MCF 10A (cell line): ENCODE data around the gene TDRD7. TPM values are rescaled to one million over a fixed set of nuclear protein-coding genes. Genes with fewer than 3 reads are reported as not detected.
A peak's percentile ranks its signal among the peaks of the same experiment; 100 is the strongest.

Experiments
- BruUV-seq: library from RNA; stranded (reverse); fragments of 400-500 nt; replicated peaks from 2 replicates; lab custom pipeline; 2021; lab: Mats Ljungman, UMichigan
- CTCF ChIA-PET: fragments of 300-600 bp; sonication (Branson Sonifier 250); formaldehyde crosslinking; extraction: SDS; loops from one replicate; lab custom pipeline; 2021; ENCODE audit warnings: antibody characterized with exemption, inconsistent platforms; lab: Yijun Ruan, JAX
- POLR2A ChIA-PET: fragments of 300-600, 350-650 bp; sonication (Branson Sonifier 250); formaldehyde crosslinking; extraction: SDS; loops from one replicate; lab custom pipeline; 2020; ENCODE audit warnings: antibody characterized with exemption, inconsistent platforms; lab: Yijun Ruan, JAX
- DNase-seq: peaks from one replicate; pipeline ENCODE4 v3.0.0-alpha.2; 2018; ENCODE audit not compliant: unreplicated experiment
- H3K27ac Mint-ChIP-seq: one replicate; pipeline ENCODE4 v1.8.0; 2022; ENCODE audit warnings: mild to moderate bottlenecking, low read depth, mixed read lengths; ENCODE audit not compliant: unreplicated experiment
- H3K27me3 Mint-ChIP-seq: one replicate; pipeline ENCODE4 v1.8.0; 2022; ENCODE audit warnings: mixed read lengths; ENCODE audit not compliant: insufficient read depth, unreplicated experiment
- H3K36me3 Mint-ChIP-seq: one replicate; pipeline ENCODE4 v1.8.0; 2022; ENCODE audit warnings: mild to moderate bottlenecking, moderate library complexity, mixed read lengths; ENCODE audit not compliant: insufficient read depth, unreplicated experiment
- H3K4me1 Mint-ChIP-seq: one replicate; pipeline ENCODE4 v1.8.0; 2022; ENCODE audit warnings: mixed read lengths; ENCODE audit not compliant: insufficient read depth, unreplicated experiment
- H3K4me3 Mint-ChIP-seq: one replicate; pipeline ENCODE4 v1.8.0; 2022; ENCODE audit warnings: mild to moderate bottlenecking, moderate library complexity, mixed read lengths; ENCODE audit not compliant: unreplicated experiment
- H3K9me3 Mint-ChIP-seq: one replicate; pipeline ENCODE4 v1.8.0; 2022; ENCODE audit warnings: mixed read lengths; ENCODE audit not compliant: unreplicated experiment
- CTCF ChIP-seq: fragments of 200-600 bp; IDR thresholded peaks from one replicate; pipeline ENCODE4 v1.8.0; 2022; ENCODE audit warnings: antibody characterized with exemption, mild to moderate bottlenecking; ENCODE audit not compliant: unreplicated experiment
- intact Hi-C: fragments of 100-400 bp; cut with micrococcal nuclease; formaldehyde crosslinking; loops from 2 replicates; pipeline ENCODE4 v1.14.1; 2022
- total RNA-seq: library from RNA; stranded (reverse); gene quantifications from 2 replicates; pipeline ENCODE4 v1.2.3, GENCODE V29; 2022

The TDRD7 gene
- total RNA-seq, 1 experiment from 2014 or later, result 7.1 TPM

DNA sequence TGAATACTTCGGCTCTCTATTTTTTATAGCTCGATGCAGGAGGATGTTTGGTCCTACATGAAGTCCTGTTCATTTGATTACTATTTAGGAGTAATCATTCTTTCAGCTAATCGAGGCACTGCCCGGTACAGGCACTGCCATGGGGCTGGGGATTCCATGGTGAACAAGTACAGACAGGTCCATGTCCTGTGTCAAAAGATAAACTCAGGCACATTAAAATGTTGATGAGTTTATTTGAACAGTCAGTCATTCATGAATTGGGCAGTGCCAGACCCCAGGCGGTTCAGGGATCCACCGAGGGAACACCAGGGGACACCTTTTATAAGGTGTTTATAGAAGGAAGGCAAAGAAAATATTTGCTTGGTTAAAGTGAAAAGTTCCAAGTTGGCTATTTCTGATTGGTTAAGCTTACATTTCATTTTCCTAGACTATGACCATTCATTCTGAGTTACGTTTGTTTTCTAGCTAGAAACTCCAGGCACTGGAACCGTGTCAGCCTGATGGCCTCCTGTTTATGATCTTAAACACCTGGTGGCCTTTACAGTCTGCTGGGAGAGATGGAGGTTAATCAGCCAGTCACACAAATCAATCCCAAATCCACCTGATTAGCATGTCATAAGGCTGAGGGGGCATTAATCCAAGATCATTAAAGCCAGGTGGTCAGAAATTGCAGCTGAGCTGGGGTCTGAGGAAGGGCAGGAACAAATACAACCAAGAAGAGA lies 47.0 kb upstream of the TDRD7 start:
- TF ChIP-seq CTCF, result no peak
- H3K27me3 Mint-ChIP-seq, result no peaks in the 10 kb centered on the region

GRCh38 chr9:97365634-97366033 lies 46.3 kb upstream of the TDRD7 start:
- BruUV-seq, result no TSS peak
- no peak for TF ChIP-seq CTCF
- peaks cover 11% of the 10 kb centered on the region for H3K36me3 Mint-ChIP-seq
- intact Hi-C loops, result no loop called here
- ChIA-PET POLR2A (interaction anchor here (0.7 kb wide), 1 partner anchor 38 kb away, joined by 3 read pairs; no protein-coding TSS in a partner anchor), CTCF (interaction anchor here (0.5 to 3.0 kb wide), 4 partner anchors 21 to 163 kb away, joined by 3 to 12 read pairs (median 3); no protein-coding TSS in a partner anchor)
- no peak overlapping the region for H3K4me3 Mint-ChIP-seq
- H3K9me3 Mint-ChIP-seq, result no peaks in the 10 kb centered on the region
- H3K4me1 Mint-ChIP-seq, result peaks cover 5% of the 10 kb centered on the region
- DNase-seq, result no peak
- no peaks in the 10 kb centered on the region for H3K27me3 Mint-ChIP-seq
- peak overlapping the region; percentile 51 for H3K27ac Mint-ChIP-seq

More for the DNA sequence above, 47.0 kb upstream of the TDRD7 start:
- peaks cover 6% of the 10 kb centered on the region for H3K36me3 Mint-ChIP-seq
- H3K9me3 Mint-ChIP-seq, result no peaks in the 10 kb centered on the region
- H3K4me3 Mint-ChIP-seq, result no peak overlapping the region
- ChIA-PET POLR2A (interaction anchor here (0.5 kb wide), 1 partner anchor 73 kb away, joined by 3 read pairs; no protein-coding TSS in a partner anchor), CTCF (interaction anchor here (0.6 to 3.0 kb wide), 3 partner anchors 19 to 162 kb away, joined by 3 to 12 read pairs (median 3); no protein-coding TSS in a partner anchor)
- no TSS peak for BruUV-seq
- no peak for DNase-seq
- H3K27ac Mint-ChIP-seq, result no peak overlapping the region
- peaks cover 5% of the 10 kb centered on the region for H3K4me1 Mint-ChIP-seq
- intact Hi-C loops, result no loop called here

DNA sequence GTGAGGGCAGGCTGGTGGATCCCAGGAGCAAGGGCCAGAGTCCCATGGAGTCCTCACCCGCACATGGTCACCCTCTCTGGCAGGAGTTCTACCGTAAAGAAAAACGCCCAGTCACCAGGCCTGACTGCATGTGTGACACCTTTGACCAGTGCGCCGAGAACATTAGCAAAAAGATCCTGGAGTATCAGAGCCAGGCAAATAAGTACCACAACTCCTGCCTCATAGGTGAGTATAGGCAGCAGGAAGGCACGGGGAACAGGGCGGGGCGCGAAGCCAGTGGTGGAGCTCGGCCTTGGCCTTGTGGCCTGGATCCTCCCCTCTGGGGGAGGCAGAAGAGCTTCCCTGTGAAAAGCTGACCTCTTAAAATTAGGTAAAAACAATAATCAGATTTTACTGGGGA lies 45.4 kb upstream of the TDRD7 start:
- Mint-ChIP-seq H3K9me3 (no peaks in the 10 kb centered on the region), H3K4me1 (peaks cover 5% of the 10 kb centered on the region), H3K27ac (peak overlapping the region; percentile 51), H3K36me3 (peaks cover 7% of the 10 kb centered on the region), H3K27me3 (no peaks in the 10 kb centered on the region), H3K4me3 (no peak overlapping the region)
- intact Hi-C loops, result no loop called here
- TF ChIP-seq CTCF, result no peak
- no peak for DNase-seq
- POLR2A ChIA-PET, result interaction anchor here (0.7 kb wide), 1 partner anchor 39 kb away, joined by 3 read pairs; no protein-coding TSS in a partner anchor
- no TSS peak for BruUV-seq
- CTCF ChIA-PET, result interaction anchor here (0.6 to 1.2 kb wide), 2 partner anchors 20 to 258 kb away, joined by 3 read pairs; no protein-coding TSS in a partner anchor

- POLR2A ChIA-PET, result no interaction called here
- TF ChIP-seq CTCF, result no peak
- Mint-ChIP-seq H3K36me3 (peaks cover 7% of the 10 kb centered on the region), H3K9me3 (no peaks in the 10 kb centered on the region), H3K27ac (no peak overlapping the region), H3K4me3 (no peak overlapping the region), H3K4me1 (peaks cover 5% of the 10 kb centered on the region), H3K27me3 (no peaks in the 10 kb centered on the region)
- no TSS peak for BruUV-seq
- DNase-seq, result no peak
- CTCF ChIA-PET, result interaction anchor here (1.2 to 1.3 kb wide), 2 partner anchors 11 to 20 kb away, joined by 3 read pairs; no protein-coding TSS in a partner anchor
- intact Hi-C loops, result no loop called here
Measured at GRCh38 chr9:97366889-97367288, 45.0 kb upstream of the TDRD7 start.
